ENCODE data around the gene UTRN.

UTRN gene

GRCh38 chr6:144314003-144314485 lies 28.9 kb downstream of the UTRN start:
- DNase-seq (ENCODE audit: low read depth in 2 of 2), result no peak

GRCh38 chr6:144314562-144314961 lies 29.4 kb downstream of the UTRN start:
- DNase-seq (ENCODE audit: low read depth in 2 of 2), result no peak

- no peak for DNase-seq (ENCODE audit: low read depth in 2 of 2)
Measured at GRCh38 chr6:144315226-144315980, 30.3 kb downstream of the UTRN start.

- DNase-seq (ENCODE audit: low read depth in 2 of 2), result no peak
Measured at GRCh38 chr6:144315981-144316861, 31.1 kb downstream of the UTRN start.

- no peak for DNase-seq (ENCODE audit: low read depth in 2 of 2)
Measured at GRCh38 chr6:144316862-144317195, 31.7 kb downstream of the UTRN start.

- DNase-seq (ENCODE audit: low read depth in 2 of 2), result no peak
Measured at GRCh38 chr6:144317736-144318135, 32.6 kb downstream of the UTRN start.

GRCh38 chr6:144319211-144319610 lies 34.1 kb downstream of the UTRN start:
- DNase-seq (ENCODE audit: low read depth in 2 of 2), result no peak

- no peak for DNase-seq (ENCODE audit: low read depth in 2 of 2)
Measured at GRCh38 chr6:144320741-144321140, 35.6 kb downstream of the UTRN start.

- no peak for DNase-seq (ENCODE audit: low read depth in 2 of 2)
Measured at GRCh38 chr6:144321839-144322591, 36.9 kb downstream of the UTRN start.

- no peak for DNase-seq (ENCODE audit: low read depth in 2 of 2)
Measured at GRCh38 chr6:144325232-144325631, 40.1 kb downstream of the UTRN start.

GRCh38 chr6:144326393-144326792 lies 41.3 kb downstream of the UTRN start:
- DNase-seq (ENCODE audit: low read depth in 2 of 2), result no peak

GRCh38 chr6:144327081-144327480 lies 41.9 kb downstream of the UTRN start:
- no peak for DNase-seq (ENCODE audit: low read depth in 2 of 2)

GRCh38 chr6:144330017-144330987 lies 45.2 kb downstream of the UTRN start:
- no peak for DNase-seq (ENCODE audit: low read depth in 2 of 2)

GRCh38 chr6:144331491-144331969 lies 46.4 kb downstream of the UTRN start:
- no peak for DNase-seq (ENCODE audit: low read depth in 2 of 2)

GRCh38 chr6:144332177-144332576 lies 47.0 kb downstream of the UTRN start:
- DNase-seq (ENCODE audit: low read depth in 2 of 2), result no peak

- DNase-seq (ENCODE audit: low read depth in 2 of 2), result peak; percentile 29 to 63
Measured at GRCh38 chr6:144334150-144334708, 49.1 kb downstream of the UTRN start.
